ENCODE results near the gene RASAL2. TPM values are rescaled to one million over a fixed set of nuclear protein-coding genes. Genes with fewer than 3 reads are reported as not detected.

The RASAL2 gene
- total and polyA plus RNA-seq, 12 donors = 2.4 to 31.5 (median 15.0) TPM

- intact Hi-C loops (cut with DNase I) = no loop called here
- H3K4me1 ChIP-seq (replicated peaks in 1 of 2) = peaks cover 0 to 38% of the 10 kb centered on the region in 2 donors
- DNase-seq = no peak
- H3K4me3 ChIP-seq = no peak overlapping the region
- peak overlapping the region in 1 of 5 donors; percentile 3 for H3K27ac ChIP-seq
- 62 to 72% (median 69%) methylated on average over 3 of the region's 3 CpGs for WGBS, 4 donors
- no peaks in the 10 kb centered on the region for H3K36me3 ChIP-seq (replicated peaks in 1 of 2)
- H3K9me3 ChIP-seq (replicated peaks in 1 of 3) = no peaks in the 10 kb centered on the region
- TF ChIP-seq POLR2A (IDR thresholded peaks at IDR 0.05) (no peak), CTCF (IDR thresholded peaks at IDR 0.05) (no peak)
- no peaks in the 10 kb centered on the region for H3K27me3 ChIP-seq
Measured at GRCh38 chr1:178098262-178098661, 4.4 kb downstream of the RASAL2 start.

- WGBS, 4 donors = 47 to 58% (median 52%) methylated on average over 2 of the region's 2 CpGs
- H3K36me3 ChIP-seq (replicated peaks in 1 of 2) = no peaks in the 10 kb centered on the region
- no peak overlapping the region for H3K4me3 ChIP-seq
- TF ChIP-seq CTCF (IDR thresholded peaks at IDR 0.05) = no peak
- TF ChIP-seq POLR2A (IDR thresholded peaks at IDR 0.05) = no peak
- no peak for DNase-seq
- intact Hi-C loops (cut with DNase I) = no loop called here
- peak overlapping the region in 1 of 5 donors; percentile 56 for H3K27ac ChIP-seq
- peaks cover 0 to 24% of the 10 kb centered on the region in 2 donors for H3K4me1 ChIP-seq (replicated peaks in 1 of 2)
- H3K27me3 ChIP-seq = no peaks in the 10 kb centered on the region
- H3K9me3 ChIP-seq (replicated peaks in 1 of 3) = no peaks in the 10 kb centered on the region
Measured at GRCh38 chr1:178101266-178101630, 7.3 kb downstream of the RASAL2 start.

- H3K4me3 ChIP-seq = no peak overlapping the region
- peaks cover 0 to 24% of the 10 kb centered on the region in 2 donors for H3K4me1 ChIP-seq (replicated peaks in 1 of 2)
- DNase-seq = no peak
- 22 to 38% (median 30%) methylated on average over 1 of the region's 1 CpG for WGBS, 4 donors
- no peaks in the 10 kb centered on the region for H3K36me3 ChIP-seq (replicated peaks in 1 of 2)
- H3K27ac ChIP-seq = peak overlapping the region in 1 of 5 donors; percentile 56
- no peaks in the 10 kb centered on the region for H3K27me3 ChIP-seq
- TF ChIP-seq POLR2A (IDR thresholded peaks at IDR 0.05) (no peak), CTCF (IDR thresholded peaks at IDR 0.05) (no peak)
- H3K9me3 ChIP-seq (replicated peaks in 1 of 3) = no peaks in the 10 kb centered on the region
- intact Hi-C loops (cut with DNase I) = no loop called here
Measured at GRCh38 chr1:178101654-178102053, 7.8 kb downstream of the RASAL2 start.

- WGBS, 4 donors = 81 to 86% (median 84%) methylated on average over 4 of the region's 4 CpGs
- no peak overlapping the region for H3K27ac ChIP-seq
- intact Hi-C loops (cut with DNase I) = no loop called here
- no peaks in the 10 kb centered on the region for H3K9me3 ChIP-seq (replicated peaks in 1 of 3)
- H3K4me3 ChIP-seq = no peak overlapping the region
- no peaks in the 10 kb centered on the region for H3K36me3 ChIP-seq (replicated peaks in 1 of 2)
- DNase-seq = no peak
- TF ChIP-seq CTCF (IDR thresholded peaks at IDR 0.05) (no peak), POLR2A (IDR thresholded peaks at IDR 0.05) (no peak)
- peaks cover 0 to 24% of the 10 kb centered on the region in 2 donors for H3K4me1 ChIP-seq (replicated peaks in 1 of 2)
- no peaks in the 10 kb centered on the region for H3K27me3 ChIP-seq
Measured at GRCh38 chr1:178102218-178102617, 8.3 kb downstream of the RASAL2 start.

All from adrenal gland (tissue), 12 donors.